ENCODE data around the gene SEMA3F. TPM values are rescaled to one million over a fixed set of nuclear protein-coding genes. Genes with fewer than 3 reads are reported as not detected.

The SEMA3F gene
- total and polyA plus RNA-seq, 2 donors (not counting 3 experiments of a cell fraction or from before 2014, with no cell fraction given) = 65.8 to 99.1 TPM

GRCh38 chr3:50169232-50169832 is 14.2 kb downstream of the SEMA3F start:
- ChIA-PET POLR2A (no interaction called here), CTCF (interaction anchor here (0.8 to 1.4 kb wide), 3 partner anchors 11 to 90 kb away, joined by 3 read pairs; no protein-coding TSS in a partner anchor)
- peaks cover 0 to 6% of the 10 kb centered on the region in 2 experiments for H3K36me3 ChIP-seq (ENCODE audit: control insufficient read depth in 2 of 2, extremely low read depth in 1 of 2, insufficient read depth in 2 of 2, low read length in 2 of 2)
- peaks cover 71% of the 10 kb centered on the region for H3K4me1 ChIP-seq (ENCODE audit: control insufficient read depth, extremely low read depth, insufficient read depth, low read length)
- FAIRE-seq = no peak
- no peaks in the 10 kb centered on the region for H3K9me1 ChIP-seq (replicated peaks; ENCODE audit: control insufficient read depth, extremely low read depth, insufficient read depth, low read length)
- no peaks in the 10 kb centered on the region for H3K9me3 ChIP-seq (replicated peaks; ENCODE audit: control insufficient read depth, insufficient read depth, low read length)
- H3K27me3 ChIP-seq (ENCODE audit: control insufficient read depth in 2 of 2, insufficient read depth in 2 of 2, low read length in 2 of 2) = no peaks in the 10 kb centered on the region
- H2AFZ ChIP-seq (ENCODE audit: low read depth, low read length) = no peak overlapping the region
- H3K4me3 ChIP-seq (replicated peaks in 1 of 3; ENCODE audit: insufficient read depth in 1 of 3, low read depth in 1 of 3, low read length in 3 of 3) = no peak overlapping the region
- BruUV-seq (replicated peaks) = no TSS peak
- no peak for DNase-seq (ENCODE audit: low read depth, low spot score)
- no peak overlapping the region for H3K9ac ChIP-seq (replicated peaks; ENCODE audit: extremely low read depth, insufficient read depth, low read length)
- TF ChIP-seq GATA2 (IDR thresholded peaks at IDR 0.05; ENCODE audit: insufficient read depth, insufficient read length, low read depth, low read length) = no peak
- no peak for TF ChIP-seq POLR2A (IDR thresholded peaks at IDR 0.05; ENCODE audit: low read depth, low read length)
- no peak for TF ChIP-seq EZH2 (IDR thresholded peaks at IDR 0.05; ENCODE audit: borderline replicate concordance, low read depth, low read length, severe bottlenecking)
- no peak for TF ChIP-seq JUN (IDR thresholded peaks at IDR 0.05; ENCODE audit: borderline replicate concordance, insufficient read depth, insufficient read length, low read depth)
- no peak for TF ChIP-seq FOS (IDR thresholded peaks at IDR 0.05; ENCODE audit: borderline replicate concordance, insufficient read depth, low read length)
- TF ChIP-seq, protein P1, sequence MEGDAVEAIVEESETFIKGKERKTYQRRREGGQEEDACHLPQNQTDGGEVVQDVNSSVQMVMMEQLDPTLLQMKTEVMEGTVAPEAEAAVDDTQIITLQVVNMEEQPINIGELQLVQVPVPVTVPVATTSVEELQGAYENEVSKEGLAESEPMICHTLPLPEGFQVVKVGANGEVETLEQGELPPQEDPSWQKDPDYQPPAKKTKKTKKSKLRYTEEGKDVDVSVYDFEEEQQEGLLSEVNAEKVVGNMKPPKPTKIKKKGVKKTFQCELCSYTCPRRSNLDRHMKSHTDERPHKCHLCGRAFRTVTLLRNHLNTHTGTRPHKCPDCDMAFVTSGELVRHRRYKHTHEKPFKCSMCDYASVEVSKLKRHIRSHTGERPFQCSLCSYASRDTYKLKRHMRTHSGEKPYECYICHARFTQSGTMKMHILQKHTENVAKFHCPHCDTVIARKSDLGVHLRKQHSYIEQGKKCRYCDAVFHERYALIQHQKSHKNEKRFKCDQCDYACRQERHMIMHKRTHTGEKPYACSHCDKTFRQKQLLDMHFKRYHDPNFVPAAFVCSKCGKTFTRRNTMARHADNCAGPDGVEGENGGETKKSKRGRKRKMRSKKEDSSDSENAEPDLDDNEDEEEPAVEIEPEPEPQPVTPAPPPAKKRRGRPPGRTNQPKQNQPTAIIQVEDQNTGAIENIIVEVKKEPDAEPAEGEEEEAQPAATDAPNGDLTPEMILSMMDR (IDR thresholded peaks at IDR 0.05; ENCODE audit: extremely low read depth in 1 of 2, insufficient read depth in 1 of 2, low read depth in 1 of 2, low read length in 2 of 2) = no peak
- TF ChIP-seq POLR2AphosphoS5 (IDR thresholded peaks at IDR 0.05; ENCODE audit: insufficient read depth, low read depth, low read length) = no peak
- no peak for TF ChIP-seq MAX (IDR thresholded peaks at IDR 0.05; ENCODE audit: insufficient read depth, insufficient read length)
- no peak for TF ChIP-seq MYC (IDR thresholded peaks at IDR 0.05; ENCODE audit: low read depth, low read length)
- dilution Hi-C loops (cut with MboI; ENCODE audit: extremely low pct_ligation_motif_present, low sequenced_read_pairs) = no loop called here
- intact Hi-C loops (cut with micrococcal nuclease) = loop anchor here (5.0 kb wide), 1 partner anchor 362 kb away; no protein-coding TSS in a partner anchor
- no peaks in the 10 kb centered on the region for H4K20me1 ChIP-seq (replicated peaks; ENCODE audit: control insufficient read depth, extremely low read depth, insufficient read depth, low read length)
- H3K4me2 ChIP-seq (ENCODE audit: insufficient read depth, low read length) = no peak overlapping the region
- H3K79me2 ChIP-seq (ENCODE audit: control insufficient read depth, insufficient read depth, low read length) = peaks cover 60% of the 10 kb centered on the region
- H3K27ac ChIP-seq (ENCODE audit: insufficient read depth, low read depth, low read length) = peak overlapping the region; percentile 99

All from endothelial cell of umbilical vein (primary cell).